ENCODE data around the gene MYOF. TPM values are rescaled to one million over a fixed set of nuclear protein-coding genes. Genes with fewer than 3 reads are reported as not detected.

MYOF gene
- total and polyA plus RNA-seq, 7 experiments from 2014 or later = 0.57 to 31.2 (median 1.5) TPM; not detected in 2

- POLR2A ChIA-PET = no interaction called here
- Histone ChIP-seq H3K4me3 (ENCODE audit: low read length) (no peak overlapping the region), H3K9me3 (ENCODE audit: control insufficient read depth in 2 of 3, low read length in 3 of 3) (no peaks in the 10 kb centered on the region), H3K27me3 (ENCODE audit: control insufficient read depth in 2 of 2, insufficient read depth in 2 of 2, low read length in 2 of 2) (no peaks in the 10 kb centered on the region), H3K27ac (ENCODE audit: low read depth, low read length) (no peak overlapping the region), H3K4me1 (ENCODE audit: control insufficient read depth in 2 of 2, insufficient read depth in 2 of 2, low read length in 2 of 2) (peaks cover 0 to 18% of the 10 kb centered on the region in 2 donors), H3K36me3 (ENCODE audit: control insufficient read depth in 2 of 3, insufficient read depth in 3 of 3, low read length in 3 of 3) (no peaks in the 10 kb centered on the region)
- DNase-seq (no peak), ATAC-seq (no peak)
- Mint-ChIP-seq H3K4me1 (peaks cover 22 to 49% (median 26%) of the 10 kb centered on the region in 7 donors), H3K4me3 (no peak overlapping the region), H3K27ac (no peak overlapping the region), H3K27me3 (no peaks in the 10 kb centered on the region), H3K36me3 (peaks cover 0 to 9% (median 0%) of the 10 kb centered on the region in 5 donors), H3K9me3 (peaks cover 0 to 5% (median 0%) of the 10 kb centered on the region in 11 donors)
- intact Hi-C loops (cut with micrococcal nuclease) = no loop called here
- CTCF ChIA-PET = interaction anchor here (0.9 to 1.2 kb wide), 2 partner anchors 99 kb away, joined by 5 to 6 read pairs; partner anchors contain the start of gene MYOF
These were observed 98.6 kb downstream of the MYOF start for GRCh38 chr10:93383562-93383981.

- no peaks in the 10 kb centered on the region for H3K9me3 ChIP-seq (ENCODE audit: control insufficient read depth in 2 of 3, low read length in 3 of 3)
- H3K27ac ChIP-seq (ENCODE audit: low read depth, low read length) = no peak overlapping the region
- H3K27ac Mint-ChIP-seq = peak overlapping the region in 1 of 9 donors; percentile 85
- peak in 1 of 9 donors; percentile 44 for DNase-seq
- no peaks in the 10 kb centered on the region for H3K27me3 ChIP-seq (ENCODE audit: control insufficient read depth in 2 of 2, insufficient read depth in 2 of 2, low read length in 2 of 2)
- no peaks in the 10 kb centered on the region for H3K36me3 ChIP-seq (ENCODE audit: control insufficient read depth in 2 of 3, insufficient read depth in 3 of 3, low read length in 3 of 3)
- ChIA-PET CTCF (interaction anchor here (0.9 to 11.1 kb wide), 5 partner anchors 10 to 106 kb away, joined by 3 to 309 read pairs (median 3); partner anchors contain the start of gene MYOF), POLR2A (interaction anchor here (1.1 to 1.2 kb wide), 2 partner anchors 11 to 15 kb away, joined by 3 read pairs; no protein-coding TSS in a partner anchor)
- peak; percentile 60 for ATAC-seq
- intact Hi-C loops (cut with micrococcal nuclease) = loop anchor here in 1 of 2 donors (10.0 kb wide), 1 partner anchor 325 kb away; the partner anchor contains the start of gene FRA10AC1
- peaks cover 0 to 3% (median 0%) of the 10 kb centered on the region in 5 donors for H3K36me3 Mint-ChIP-seq
- peaks cover 3 to 31% (median 5%) of the 10 kb centered on the region in 7 donors for H3K4me1 Mint-ChIP-seq
- H3K9me3 Mint-ChIP-seq = peaks cover 0 to 2% (median 0%) of the 10 kb centered on the region in 11 donors
- H3K4me1 ChIP-seq (ENCODE audit: control insufficient read depth in 2 of 2, insufficient read depth in 2 of 2, low read length in 2 of 2) = peaks cover 0 to 4% of the 10 kb centered on the region in 2 donors
- H3K27me3 Mint-ChIP-seq = peaks cover 0 to under 1% (median 0%) of the 10 kb centered on the region in 5 donors
- peak overlapping the region in 1 of 10 donors; percentile 68 for H3K4me3 Mint-ChIP-seq
- H3K4me3 ChIP-seq (ENCODE audit: low read length) = no peak overlapping the region
These were observed 102.2 kb downstream of the MYOF start for GRCh38 chr10:93379731-93380575.

GRCh38 chr10:93378997-93379730, 103.0 kb downstream of the MYOF start:
- Mint-ChIP-seq H3K9me3 (peaks cover 0 to 2% (median 0%) of the 10 kb centered on the region in 11 donors), H3K36me3 (peaks cover 0 to 6% (median 0%) of the 10 kb centered on the region in 5 donors), H3K27ac (peak overlapping the region in 2 of 9 donors; percentile 18 to 85), H3K27me3 (peaks cover 0 to 8% (median 3%) of the 10 kb centered on the region in 5 donors), H3K4me3 (peak overlapping the region in 1 of 10 donors; percentile 68), H3K4me1 (peaks cover 0 to 25% (median 3%) of the 10 kb centered on the region in 7 donors)
- no peak overlapping the region for H3K4me3 ChIP-seq (ENCODE audit: low read length)
- no peaks in the 10 kb centered on the region for H3K27me3 ChIP-seq (ENCODE audit: control insufficient read depth in 2 of 2, insufficient read depth in 2 of 2, low read length in 2 of 2)
- H3K36me3 ChIP-seq (ENCODE audit: control insufficient read depth in 2 of 3, insufficient read depth in 3 of 3, low read length in 3 of 3) = no peaks in the 10 kb centered on the region
- no peak overlapping the region for H3K27ac ChIP-seq (ENCODE audit: low read depth, low read length)
- no peaks in the 10 kb centered on the region for H3K9me3 ChIP-seq (ENCODE audit: control insufficient read depth in 2 of 3, low read length in 3 of 3)
- intact Hi-C loops (cut with micrococcal nuclease) = loop anchor here in 1 of 2 donors (10.0 kb wide), 1 partner anchor 326 kb away; the partner anchor contains the start of gene FRA10AC1
- ATAC-seq (no peak), DNase-seq (no peak)
- ChIA-PET CTCF (interaction anchor here (11.1 kb wide), 1 partner anchor 106 kb away, joined by 309 read pairs; the partner anchor contains the start of gene MYOF), POLR2A (interaction anchor here (1.2 kb wide), 1 partner anchor 16 kb away, joined by 3 read pairs; no protein-coding TSS in a partner anchor)
- H3K4me1 ChIP-seq (ENCODE audit: control insufficient read depth in 2 of 2, insufficient read depth in 2 of 2, low read length in 2 of 2) = peaks cover 0 to 4% of the 10 kb centered on the region in 2 donors

- Histone ChIP-seq H3K4me3 (ENCODE audit: low read length) (no peak overlapping the region), H3K9me3 (ENCODE audit: control insufficient read depth in 2 of 3, low read length in 3 of 3) (no peaks in the 10 kb centered on the region), H3K4me1 (ENCODE audit: control insufficient read depth in 2 of 2, insufficient read depth in 2 of 2, low read length in 2 of 2) (peaks cover 0 to 4% of the 10 kb centered on the region in 2 donors), H3K27me3 (ENCODE audit: control insufficient read depth in 2 of 2, insufficient read depth in 2 of 2, low read length in 2 of 2) (no peaks in the 10 kb centered on the region), H3K36me3 (ENCODE audit: control insufficient read depth in 2 of 3, insufficient read depth in 3 of 3, low read length in 3 of 3) (no peaks in the 10 kb centered on the region), H3K27ac (ENCODE audit: low read depth, low read length) (no peak overlapping the region)
- peaks cover 0 to 2% (median 0%) of the 10 kb centered on the region in 11 donors for H3K9me3 Mint-ChIP-seq
- ChIA-PET CTCF (interaction anchor here (0.7 to 11.1 kb wide), 5 partner anchors 9 to 133 kb away, joined by 3 to 309 read pairs (median 7); partner anchors contain the start of gene MYOF), POLR2A (no interaction called here)
- DNase-seq (no peak), ATAC-seq (no peak)
- intact Hi-C loops (cut with micrococcal nuclease) = loop anchor here in 1 of 2 donors (10.0 kb wide), 1 partner anchor 327 kb away; the partner anchor contains the start of gene FRA10AC1
- H3K36me3 Mint-ChIP-seq = peaks cover 0 to 6% (median 0%) of the 10 kb centered on the region in 5 donors
- H3K27me3 Mint-ChIP-seq = peaks cover 0 to 10% (median 3%) of the 10 kb centered on the region in 5 donors
- no peak overlapping the region for H3K4me3 Mint-ChIP-seq
- peaks cover 0 to 23% (median 0%) of the 10 kb centered on the region in 7 donors for H3K4me1 Mint-ChIP-seq
- no peak overlapping the region for H3K27ac Mint-ChIP-seq
These were observed 104.1 kb downstream of the MYOF start for GRCh38 chr10:93378039-93378438.

- Histone ChIP-seq H3K27me3 (ENCODE audit: control insufficient read depth in 2 of 2, insufficient read depth in 2 of 2, low read length in 2 of 2) (no peaks in the 10 kb centered on the region), H3K36me3 (ENCODE audit: control insufficient read depth in 2 of 3, insufficient read depth in 3 of 3, low read length in 3 of 3) (no peaks in the 10 kb centered on the region), H3K9me3 (ENCODE audit: control insufficient read depth in 2 of 3, low read length in 3 of 3) (no peaks in the 10 kb centered on the region), H3K4me1 (ENCODE audit: control insufficient read depth in 2 of 2, insufficient read depth in 2 of 2, low read length in 2 of 2) (peaks cover 0 to 4% of the 10 kb centered on the region in 2 donors), H3K27ac (ENCODE audit: low read depth, low read length) (no peak overlapping the region), H3K4me3 (ENCODE audit: low read length) (no peak overlapping the region)
- POLR2A ChIA-PET = interaction anchor here (1.0 to 1.4 kb wide), 2 partner anchors 9 to 105 kb away, joined by 3 to 9 read pairs; partner anchors contain the start of gene MYOF
- DNase-seq (peak in 8 of 9 donors; percentile 37 to 78 (median 68)), ATAC-seq (peak; percentile 89)
- H3K4me3 Mint-ChIP-seq = no peak overlapping the region
- H3K4me1 Mint-ChIP-seq = peaks cover 0 to 23% (median 0%) of the 10 kb centered on the region in 7 donors
- no peak overlapping the region for H3K27ac Mint-ChIP-seq
- peaks cover 0 to 1% (median 0%) of the 10 kb centered on the region in 11 donors for H3K9me3 Mint-ChIP-seq
- H3K27me3 Mint-ChIP-seq = peaks cover 0 to 10% (median 3%) of the 10 kb centered on the region in 5 donors
- peaks cover 0 to 6% (median 0%) of the 10 kb centered on the region in 5 donors for H3K36me3 Mint-ChIP-seq
- CTCF ChIA-PET = interaction anchor here (0.6 to 11.1 kb wide), 28 partner anchors 8 to 1356 kb away, joined by 3 to 309 read pairs (median 5); partner anchors contain the start of gene MYOF
- intact Hi-C loops (cut with micrococcal nuclease) = loop anchor here (1.0 to 10.0 kb wide), 6 partner anchors 36 to 328 kb away; partner anchors contain the start of genes MYOF (in 2 of the 2) and FRA10AC1 (in 1 of the 2)
These were observed 105.5 kb downstream of the MYOF start for GRCh38 chr10:93376372-93377293.

Data from naive thymus-derived CD4-positive, alpha-beta T cell (primary cell).